H1 (cell line): ENCODE measurements around the gene THADA. TPM values are rescaled to one million over a fixed set of nuclear protein-coding genes. Genes with fewer than 3 reads are reported as not detected.

Experiments used
- CTCF ChIA-PET: fragments of 300-600 bp; sonication (Branson Sonifier 250); formaldehyde crosslinking; loops from one replicate; lab custom pipeline; 2021; ENCODE audit not compliant: partially characterized antibody; lab: Charles Lee
- POLR2A ChIA-PET: fragments of 300-600 bp; sonication (Branson Sonifier 250); formaldehyde crosslinking; loops from one replicate; lab custom pipeline; 2021; ENCODE audit warnings: inconsistent platforms; ENCODE audit not compliant: partially characterized antibody; lab: Charles Lee
- DNase-seq, 2 experiments: peaks; one replicate each; pipeline versions ENCODE4 v3.0.0 to v3.0.0-alpha.2; 2010 to 2022; ENCODE audit warnings: low spot score in 2 of 2, low read depth in 1 of 2, mixed read lengths in 1 of 2
- FAIRE-seq: peaks from 2 replicates; lab custom pipeline; 2011; peaks lifted over from hg19 to GRCh38; lab: Jason Lieb, UNC
- H2AFZ ChIP-seq: 2 replicates; pipeline ENCODE4 v1.8.1; 2012; ENCODE audit warnings: low read length, inconsistent platforms
- H2AK5ac ChIP-seq: 2 replicates; pipeline ENCODE4 v1.6.1; 2013; ENCODE audit warnings: low read depth, low read length
- H2BK120ac ChIP-seq: replicated peaks from 2 replicates; pipeline ENCODE3; 2013; ENCODE audit warnings: low read depth, low read length, inconsistent platforms
- H2BK12ac ChIP-seq: 2 replicates; pipeline ENCODE4 v1.6.1; 2013; ENCODE audit warnings: low read depth, low read length
- H2BK15ac ChIP-seq: 2 replicates; pipeline ENCODE4 v1.6.1; 2013; ENCODE audit warnings: low read length
- H2BK20ac ChIP-seq: 2 replicates; pipeline ENCODE4 v1.6.1; 2013; ENCODE audit warnings: low read length
- H2BK5ac ChIP-seq: 2 replicates; pipeline ENCODE4 v1.6.1; 2013; ENCODE audit warnings: low read depth, low read length
- H3K14ac ChIP-seq: 2 replicates; pipeline ENCODE4 v1.6.1; 2013; ENCODE audit warnings: inconsistent platforms; ENCODE audit not compliant: insufficient read length
- H3K18ac ChIP-seq: 2 replicates; pipeline ENCODE4 v1.6.1; 2013; ENCODE audit warnings: low read length; ENCODE audit errors: extremely low read depth
- H3K23ac ChIP-seq: 2 replicates; pipeline ENCODE4 v1.6.1; 2013; ENCODE audit warnings: inconsistent platforms; ENCODE audit not compliant: insufficient read length
- H3K23me2 ChIP-seq: 2 replicates; pipeline ENCODE4 v1.6.1; 2013; ENCODE audit warnings: low read depth, low read length
- H3K27ac ChIP-seq: 2 replicates; pipeline ENCODE4 v1.6.1; 2011; ENCODE audit warnings: low read depth, low read length, inconsistent platforms
- H3K27me3 ChIP-seq, 4 experiments: replicated peaks in 1 of 4; 1 replicate in 1 of 4; 2 replicates in 3 of 4; pipeline versions ENCODE4 v1.6.1 to v1.8.1; 2011 to 2013; ENCODE audit warnings: low read length in 3 of 4, mild to moderate bottlenecking in 3 of 4, inconsistent platforms in 2 of 4, mixed read lengths in 2 of 4, moderate library complexity in 1 of 4; ENCODE audit not compliant: control insufficient read depth in 3 of 4, insufficient read depth in 3 of 4; ENCODE audit errors: extremely low read depth in 1 of 4
- H3K36me3 ChIP-seq, 4 experiments: 2 replicates each; pipeline versions ENCODE4 v1.6.1 to v1.8.1; 2011 to 2013; ENCODE audit warnings: mild to moderate bottlenecking in 4 of 4, low read length in 3 of 4, moderate library complexity in 2 of 4, control low read depth in 1 of 4, inconsistent platforms in 1 of 4; ENCODE audit not compliant: insufficient read depth in 4 of 4, control insufficient read depth in 2 of 4
- H3K4ac ChIP-seq: replicated peaks from 2 replicates; pipeline ENCODE3; 2013; ENCODE audit warnings: low read length, low read depth, mixed read lengths, inconsistent platforms; ENCODE audit not compliant: insufficient read length
- H3K4me1 ChIP-seq, 4 experiments: replicated peaks in 1 of 4; 1 replicate in 1 of 4; 2 replicates in 3 of 4; pipeline versions ENCODE4 v1.6.1 to v1.8.1; 2011 to 2013; ENCODE audit warnings: low read length in 3 of 4, inconsistent platforms in 2 of 4, mixed read lengths in 1 of 4; ENCODE audit not compliant: insufficient read depth in 4 of 4, control insufficient read depth in 3 of 4
- H3K4me2 ChIP-seq, 2 experiments: 2 replicates each; pipeline versions ENCODE4 v1.6.1 to v1.8.1; 2011 to 2013; ENCODE audit warnings: low read depth in 2 of 2, low read length in 2 of 2, control low read depth in 1 of 2, inconsistent platforms in 1 of 2, mild to moderate bottlenecking in 1 of 2; ENCODE audit not compliant: insufficient read depth in 1 of 2
- H3K4me3 ChIP-seq, 4 experiments: fragments of 200-600, 300-600 bp in 1 of 4; sonication (generic), shearing (Covaris generic), sonication (Bioruptor Twin) in 1 of 4; 2 replicates each; pipeline versions ENCODE4 v1.5.1 to v1.8.1; 2011 to 2016; ENCODE audit warnings: low read length in 4 of 4, low read depth in 3 of 4, control low read depth in 2 of 4, inconsistent platforms in 2 of 4, mild to moderate bottlenecking in 2 of 4, mixed read lengths in 1 of 4, moderate library complexity in 1 of 4; ENCODE audit not compliant: insufficient read depth in 2 of 4; ENCODE audit errors: extremely low read depth in 1 of 4
- H3K56ac ChIP-seq: replicated peaks from 2 replicates; pipeline ENCODE3; 2013; ENCODE audit warnings: low read depth, mild to moderate bottlenecking, mixed read lengths, low read length, inconsistent platforms; ENCODE audit not compliant: insufficient read length
- H3K79me1 ChIP-seq: 2 replicates; pipeline ENCODE4 v1.6.1; 2013; ENCODE audit warnings: low read depth, low read length, control low read depth
- H3K79me2 ChIP-seq, 2 experiments: 2 replicates each; pipeline versions ENCODE4 v1.6.1 to v1.8.1; 2012 to 2013; ENCODE audit warnings: low read length in 2 of 2, mild to moderate bottlenecking in 2 of 2, inconsistent platforms in 1 of 2; ENCODE audit not compliant: insufficient read depth in 2 of 2, control insufficient read depth in 1 of 2
- H3K9ac ChIP-seq, 4 experiments: replicated peaks in 1 of 4; 1 replicate in 1 of 4; 2 replicates in 3 of 4; pipeline versions ENCODE4 v1.6.1 to v1.8.1; 2011 to 2013; ENCODE audit warnings: low read depth in 3 of 4, low read length in 3 of 4, control low read depth in 2 of 4, mild to moderate bottlenecking in 2 of 4, moderate library complexity in 2 of 4, inconsistent platforms in 1 of 4; ENCODE audit errors: extremely low read depth in 1 of 4
- H3K9me3 ChIP-seq, 2 experiments: 2 replicates each; pipeline versions ENCODE4 v1.6.1 to v1.8.1; 2012 to 2013; ENCODE audit warnings: mild to moderate bottlenecking in 2 of 2, moderate library complexity in 2 of 2, control low read depth in 1 of 2, inconsistent platforms in 1 of 2, low read depth in 1 of 2, low read length in 1 of 2, mixed read lengths in 1 of 2; ENCODE audit not compliant: insufficient read depth in 2 of 2
- H4K20me1 ChIP-seq, 2 experiments: replicated peaks in 1 of 2; 2 replicates each; pipeline versions ENCODE3 to v1.8.1; 2011 to 2013; ENCODE audit warnings: inconsistent platforms in 2 of 2, low read length in 2 of 2, mild to moderate bottlenecking in 1 of 2; ENCODE audit not compliant: insufficient read depth in 2 of 2, control insufficient read depth in 1 of 2
- H4K5ac ChIP-seq: 2 replicates; pipeline ENCODE4 v1.6.1; 2013; ENCODE audit warnings: low read length, low read depth, mixed read lengths, inconsistent platforms; ENCODE audit not compliant: insufficient read length
- H4K8ac ChIP-seq: 2 replicates; pipeline ENCODE4 v1.8.0; 2013; ENCODE audit warnings: mild to moderate bottlenecking, moderate library complexity, low read length, inconsistent platforms; ENCODE audit not compliant: insufficient read depth; ENCODE audit errors: extremely low read depth
- H4K91ac ChIP-seq: replicated peaks from 2 replicates; pipeline ENCODE3; 2013; ENCODE audit warnings: low read length, mixed read lengths, inconsistent platforms; ENCODE audit not compliant: insufficient read length
- CHD1 ChIP-seq: IDR thresholded peaks from 2 replicates; pipeline ENCODE4 v1.6.1; 2012; ENCODE audit warnings: low read depth, low read length, improper control_type of control experiment
- JUN ChIP-seq: IDR thresholded peaks from 2 replicates; pipeline ENCODE4 v1.6.1; 2011; ENCODE audit warnings: low read depth, mild to moderate bottlenecking, improper control_type of control experiment, low read length
- WGBS, 2 experiments: shearing (Covaris generic) in 1 of 2; methylation state at CpG; one replicate each; pipeline versions ENCODE4 v1.1.6 to v1.1.7; 2013 to 2015; ENCODE audit warnings: low lambda C conversion rate in 2 of 2, mixed read lengths in 2 of 2, inconsistent platforms in 1 of 2, low coverage in 1 of 2, missing lambda C conversion rate in 1 of 2; ENCODE audit not compliant: insufficient replicate concordance in 2 of 2, insufficient coverage in 1 of 2, insufficient read length in 1 of 2; ENCODE audit errors: extremely low coverage in 1 of 2, missing lambda C conversion rate in 1 of 2; 5-methylcytosine and 5-hydroxymethylcytosine counted together
- polyA plus RNA-seq, 7 experiments: library from polyadenylated mRNA; depleted of rRNA in 3 of 7; stranded (reverse) in 5 of 7; unstranded in 2 of 7; fragments of >200 nt in 5 of 7; fragments of 200-250 nt in 2 of 7; gene quantifications; 1 replicate in 5 of 7; 2 replicates in 1 of 7; 4 replicates in 1 of 7; pipeline versions ENCODE4 v1.2.1 to v1.2.3, GENCODE V29; 2011 to 2013; ENCODE audit warnings: missing spikeins in 2 of 7, mixed read lengths in 2 of 7
- total RNA-seq: library from RNA; stranded (reverse); fragmentation: NEBNext Ultra II Directional; extraction: Animal tissue kit (Norgen Biotek cat#: 25700); gene quantifications from 2 replicates; pipeline ENCODE4 v1.2.1, GENCODE V29; 2021

Gene THADA
- total and polyA plus RNA-seq, 2 of the 8 experiments (the other 6 are each of a cell fraction or from before 2014, with no cell fraction given) = 22.4 to 26.8 TPM

DNA sequence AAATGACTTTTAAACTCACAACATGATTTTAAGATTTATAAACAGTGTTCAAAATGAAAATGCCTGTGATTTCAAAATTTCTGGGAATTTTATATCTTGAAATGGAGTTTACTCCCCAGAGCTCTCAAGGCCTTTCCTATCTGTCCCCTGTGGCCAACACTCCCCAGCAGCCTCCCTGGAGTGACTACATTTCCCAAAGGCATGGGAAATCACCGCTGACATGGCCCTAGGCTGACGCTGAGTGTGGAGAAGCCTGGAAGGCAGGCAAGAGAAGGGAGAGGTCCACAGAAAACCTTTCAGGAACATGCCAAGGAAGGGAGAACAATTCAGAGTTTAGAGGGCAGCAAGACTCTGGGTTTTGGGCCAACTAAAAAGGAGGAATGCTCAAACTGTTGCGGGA lies 349.2 kb downstream of the THADA start:
- no peak overlapping the region for H2BK5ac ChIP-seq
- FAIRE-seq = no peak

More for the DNA sequence above, 349.2 kb downstream of the THADA start:
- Histone ChIP-seq H3K23ac (no peak overlapping the region), H2BK12ac (no peak overlapping the region), H2BK20ac (no peak overlapping the region), H3K27me3 (no peaks in the 10 kb centered on the region), H3K56ac (no peak overlapping the region), H2BK120ac (no peak overlapping the region), H3K79me2 (no peaks in the 10 kb centered on the region), H3K18ac (no peak overlapping the region), H2BK15ac (no peak overlapping the region), H3K27ac (no peak overlapping the region), H3K9me3 (no peaks in the 10 kb centered on the region), H3K4me3 (no peak overlapping the region), H3K9ac (no peak overlapping the region), H4K20me1 (no peaks in the 10 kb centered on the region), H3K4ac (no peak overlapping the region), H3K23me2 (no peaks in the 10 kb centered on the region), H2AFZ (no peak overlapping the region), H3K4me2 (no peak overlapping the region), H3K14ac (no peak overlapping the region), H3K4me1 (peaks cover 0 to 8% (median 0%) of the 10 kb centered on the region in 4 experiments; a peak in 3 of 7 replicates), H4K5ac (no peak overlapping the region), H4K91ac (no peak overlapping the region), H3K36me3 (no peaks in the 10 kb centered on the region), H4K8ac (no peak overlapping the region), H3K79me1 (no peaks in the 10 kb centered on the region), H2AK5ac (no peak overlapping the region)
- TF ChIP-seq CHD1 = no peak
- TF ChIP-seq JUN = no peak
- no peak for DNase-seq
- POLR2A ChIA-PET = interaction anchor here (0.9 kb wide), 1 partner anchor 10 kb away, joined by 3 read pairs; no protein-coding TSS in a partner anchor
- CTCF ChIA-PET = interaction anchor here (0.6 to 8.7 kb wide), 8 partner anchors 20 to 315 kb away, joined by 3 to 91 read pairs (median 4); partner anchors contain the start of gene ZFP36L2
- WGBS, 2 experiments = 85% methylated on average over 3 of the region's 3 CpGs; no CpG with 5 or more reads in 1 of the 2 experiments
